ENCODE results near the gene TENM4.

- no peak for TF ChIP-seq MAX (CRISPR knock-in tag; IDR thresholded peaks at IDR 0.05)
- TF ChIP-seq CTCF (IDR thresholded peaks at IDR 0.05): peak; percentile 38; the same call in 1 of the 2 replicates
- TF ChIP-seq USF2 (CRISPR knock-in tag; IDR thresholded peaks at IDR 0.05): no peak
- no peak for TF ChIP-seq SP1 (CRISPR knock-in tag; conservative IDR thresholded peaks at IDR 0.05)
- no peak for TF ChIP-seq CBFB (CRISPR knock-in tag; IDR thresholded peaks at IDR 0.05; ENCODE audit: low read depth)
- TF ChIP-seq NR1H2 (CRISPR knock-in tag; IDR thresholded peaks at IDR 0.05): no peak
- no peak for TF ChIP-seq SMAD3 (CRISPR knock-in tag; IDR thresholded peaks at IDR 0.05; ENCODE audit: borderline replicate concordance)
- no peak for TF ChIP-seq ESRRA (CRISPR knock-in tag; IDR thresholded peaks at IDR 0.05; ENCODE audit: borderline replicate concordance)
- no peak for TF ChIP-seq JUN (CRISPR knock-in tag; IDR thresholded peaks at IDR 0.05)
- no peak for TF ChIP-seq KAT7 (CRISPR knock-in tag; IDR thresholded peaks at IDR 0.05; ENCODE audit: borderline replicate concordance)
- no peak for TF ChIP-seq HMGXB4 (CRISPR knock-in tag; IDR thresholded peaks at IDR 0.05)
- TF ChIP-seq ZNF263 (CRISPR knock-in tag; IDR thresholded peaks at IDR 0.05; ENCODE audit: low read depth): no peak
Measured at GRCh38 chr11:79461144-79461543, 20.3 kb upstream of the TENM4 start.

Data from WTC11 (cell line).